ENCODE measurements around the gene PCSK5.

PCSK5 gene

GRCh38 chr9:76004526-76004925 is 114.1 kb downstream of the PCSK5 start:
- Histone ChIP-seq H3K27ac (ENCODE audit: low read depth, low read length) (no peak overlapping the region), H3K9ac (ENCODE audit: low read length) (no peak overlapping the region), H3K79me2 (ENCODE audit: insufficient read depth, low read length) (no peaks in the 10 kb centered on the region), H3K27me3 (ENCODE audit: low read length) (no peaks in the 10 kb centered on the region), H3K4me3 (ENCODE audit: insufficient read depth, low read length, poor library complexity, severe bottlenecking) (no peak overlapping the region), H4K20me1 (ENCODE audit: low read depth, low read length) (no peaks in the 10 kb centered on the region), H3F3A (ENCODE audit: insufficient read depth) (no peaks in the 10 kb centered on the region), H3K9me3 (ENCODE audit: insufficient read depth, low read length) (no peaks in the 10 kb centered on the region), H2AFZ (ENCODE audit: low read depth, low read length, severe bottlenecking) (no peak overlapping the region), H3K4me2 (ENCODE audit: low read depth, low read length, poor library complexity, severe bottlenecking) (no peak overlapping the region), H3K36me3 (ENCODE audit: low read length) (no peaks in the 10 kb centered on the region), H3K9me2 (replicated peaks; ENCODE audit: insufficient read depth, low read length) (no peaks in the 10 kb centered on the region)
- TF ChIP-seq EZH2phosphoT487 (conservative IDR thresholded peaks at IDR 0.05; ENCODE audit: low read length) (no peak), CTCF (IDR thresholded peaks at IDR 0.05; ENCODE audit: insufficient read depth, low read length, poor library complexity, severe bottlenecking) (no peak)

- no peaks in the 10 kb centered on the region for H3K27me3 ChIP-seq (ENCODE audit: low read length)
- H2AFZ ChIP-seq (ENCODE audit: low read depth, low read length, severe bottlenecking): no peak overlapping the region
- H3K4me3 ChIP-seq (ENCODE audit: insufficient read depth, low read length, poor library complexity, severe bottlenecking): no peak overlapping the region
- H3K9ac ChIP-seq (ENCODE audit: low read length): no peak overlapping the region
- no peak overlapping the region for H3K4me2 ChIP-seq (ENCODE audit: low read depth, low read length, poor library complexity, severe bottlenecking)
- H3K27ac ChIP-seq (ENCODE audit: low read depth, low read length): no peak overlapping the region
- no peaks in the 10 kb centered on the region for H3K79me2 ChIP-seq (ENCODE audit: insufficient read depth, low read length)
- TF ChIP-seq EZH2phosphoT487 (conservative IDR thresholded peaks at IDR 0.05; ENCODE audit: low read length) (no peak), CTCF (IDR thresholded peaks at IDR 0.05; ENCODE audit: insufficient read depth, low read length, poor library complexity, severe bottlenecking) (no peak)
- no peaks in the 10 kb centered on the region for H4K20me1 ChIP-seq (ENCODE audit: low read depth, low read length)
- H3K9me2 ChIP-seq (replicated peaks; ENCODE audit: insufficient read depth, low read length): no peaks in the 10 kb centered on the region
- H3K9me3 ChIP-seq (ENCODE audit: insufficient read depth, low read length): no peaks in the 10 kb centered on the region
- H3F3A ChIP-seq (ENCODE audit: insufficient read depth): no peaks in the 10 kb centered on the region
- H3K36me3 ChIP-seq (ENCODE audit: low read length): no peaks in the 10 kb centered on the region
Observed at GRCh38 chr9:76007935-76008334, 117.5 kb downstream of the PCSK5 start.

DNA sequence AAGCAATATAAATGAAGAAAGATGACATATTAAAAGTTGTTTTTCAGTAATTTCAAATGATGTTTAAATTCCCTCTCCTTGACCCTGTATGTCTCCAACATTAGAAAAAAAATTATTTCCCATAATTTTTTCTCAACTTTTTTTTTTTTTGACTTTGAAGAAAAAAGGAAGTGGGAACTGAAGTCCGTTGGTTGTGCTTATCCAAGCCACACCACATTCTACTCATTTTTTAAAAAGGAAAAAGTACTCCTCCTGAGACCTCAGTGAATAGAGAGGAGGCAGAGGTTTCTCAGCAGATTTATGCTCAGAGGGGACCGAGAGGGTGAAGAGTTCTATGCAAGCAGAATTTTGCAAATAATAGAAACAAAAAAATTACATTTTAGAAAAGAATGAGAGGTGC is 123.3 kb downstream of the PCSK5 start:
- H3K27me3 ChIP-seq (ENCODE audit: low read length): no peaks in the 10 kb centered on the region
- H3K4me2 ChIP-seq (ENCODE audit: low read depth, low read length, poor library complexity, severe bottlenecking): no peak overlapping the region
- H3K79me2 ChIP-seq (ENCODE audit: insufficient read depth, low read length): no peaks in the 10 kb centered on the region
- TF ChIP-seq CTCF (IDR thresholded peaks at IDR 0.05; ENCODE audit: insufficient read depth, low read length, poor library complexity, severe bottlenecking) (no peak), EZH2phosphoT487 (conservative IDR thresholded peaks at IDR 0.05; ENCODE audit: low read length) (no peak)
- no peaks in the 10 kb centered on the region for H3K9me3 ChIP-seq (ENCODE audit: insufficient read depth, low read length)
- no peak overlapping the region for H3K4me3 ChIP-seq (ENCODE audit: insufficient read depth, low read length, poor library complexity, severe bottlenecking)
- no peak overlapping the region for H3K27ac ChIP-seq (ENCODE audit: low read depth, low read length)
- no peaks in the 10 kb centered on the region for H4K20me1 ChIP-seq (ENCODE audit: low read depth, low read length)
- no peak overlapping the region for H3K9ac ChIP-seq (ENCODE audit: low read length)
- no peaks in the 10 kb centered on the region for H3K9me2 ChIP-seq (replicated peaks; ENCODE audit: insufficient read depth, low read length)
- no peaks in the 10 kb centered on the region for H3K36me3 ChIP-seq (ENCODE audit: low read length)
- H3F3A ChIP-seq (ENCODE audit: insufficient read depth): no peaks in the 10 kb centered on the region
- no peak overlapping the region for H2AFZ ChIP-seq (ENCODE audit: low read depth, low read length, severe bottlenecking)

DNA sequence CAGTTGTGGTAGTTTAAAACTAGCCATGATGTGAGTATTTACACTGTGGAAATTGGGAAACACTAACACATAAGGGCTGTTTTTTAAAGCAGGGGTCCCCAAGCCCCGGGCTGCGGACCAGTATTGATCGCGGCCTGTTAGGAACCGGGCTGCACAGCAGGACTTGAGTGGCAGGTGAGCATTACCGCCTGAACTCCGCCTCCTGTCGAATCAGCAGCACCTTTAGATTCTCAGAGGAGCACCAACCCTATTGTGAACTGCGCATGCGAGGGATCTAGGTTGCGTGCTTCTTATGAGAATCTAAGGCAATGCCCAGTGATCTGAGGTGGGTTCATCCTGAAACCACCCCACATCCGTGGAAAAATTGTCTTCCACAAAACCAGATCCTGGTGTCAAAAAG is 127.8 kb downstream of the PCSK5 start:
- Histone ChIP-seq H2AFZ (ENCODE audit: low read depth, low read length, severe bottlenecking) (no peak overlapping the region), H3K27ac (ENCODE audit: low read depth, low read length) (no peak overlapping the region), H3K4me2 (ENCODE audit: low read depth, low read length, poor library complexity, severe bottlenecking) (no peak overlapping the region), H3K36me3 (ENCODE audit: low read length) (no peaks in the 10 kb centered on the region), H3K9me2 (replicated peaks; ENCODE audit: insufficient read depth, low read length) (no peaks in the 10 kb centered on the region), H3K9ac (ENCODE audit: low read length) (no peak overlapping the region), H3K79me2 (ENCODE audit: insufficient read depth, low read length) (no peaks in the 10 kb centered on the region), H3K27me3 (ENCODE audit: low read length) (no peaks in the 10 kb centered on the region), H3F3A (ENCODE audit: insufficient read depth) (no peaks in the 10 kb centered on the region), H3K4me3 (ENCODE audit: insufficient read depth, low read length, poor library complexity, severe bottlenecking) (no peak overlapping the region), H3K9me3 (ENCODE audit: insufficient read depth, low read length) (no peaks in the 10 kb centered on the region), H4K20me1 (ENCODE audit: low read depth, low read length) (no peaks in the 10 kb centered on the region)
- TF ChIP-seq EZH2phosphoT487 (conservative IDR thresholded peaks at IDR 0.05; ENCODE audit: low read length): no peak
- no peak for TF ChIP-seq CTCF (IDR thresholded peaks at IDR 0.05; ENCODE audit: insufficient read depth, low read length, poor library complexity, severe bottlenecking)
